ENCODE results near the gene LIX1. TPM values are rescaled to one million over a fixed set of nuclear protein-coding genes. Genes with fewer than 3 reads are reported as not detected.
"Not testable (repeated sequence)": the region's sequence is repeated elsewhere in the genome, so short reads cannot be mapped to it uniquely, and the experiment has no call there.

The LIX1 gene
- total RNA-seq, 2 experiments from 2014 or later = not detected

DNA sequence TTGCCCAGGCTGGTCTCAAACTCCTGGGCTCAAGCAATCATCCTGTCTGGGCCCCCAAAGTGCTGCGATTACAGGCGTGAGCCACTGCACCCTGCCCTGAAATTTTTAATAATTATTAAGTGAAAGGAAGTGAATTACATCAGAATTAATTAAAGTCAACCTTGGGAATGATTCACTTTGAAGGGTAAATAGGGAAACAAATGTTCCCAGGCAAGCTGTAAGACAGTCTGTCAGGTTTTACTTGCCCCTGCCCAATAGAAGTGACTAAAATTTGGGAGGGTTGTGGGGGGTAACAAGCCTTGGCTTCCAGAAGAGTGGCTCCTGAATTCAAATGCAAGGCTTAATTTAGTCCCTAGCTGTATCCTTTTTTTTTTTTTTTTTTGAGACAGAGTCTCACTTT, 1.3 kb upstream of the LIX1 start:
- no peak for ATAC-seq
- POLR2A ChIA-PET = no interaction called here
- no peaks in the 10 kb centered on the region for H3K9me3 Mint-ChIP-seq (ENCODE audit: low read depth)
- H3K27me3 Mint-ChIP-seq = peaks cover 3% of the 10 kb centered on the region
- H3K27ac Mint-ChIP-seq = no peak overlapping the region
- intact Hi-C loops (cut with DNase I, micrococcal nuclease) = loop anchor here (5.0 kb wide), 2 partner anchors 146 to 276 kb away; no protein-coding TSS in a partner anchor
- H3K4me3 Mint-ChIP-seq = no peak overlapping the region
- DNase-seq = no peak
- no peaks in the 10 kb centered on the region for H3K4me1 Mint-ChIP-seq
- CTCF ChIA-PET = interaction anchor here (1.3 to 6.5 kb wide), 5 partner anchors 8 to 530 kb away, joined by 3 to 39 read pairs (median 5); no protein-coding TSS in a partner anchor
- H3K36me3 Mint-ChIP-seq (ENCODE audit: low read depth) = no peaks in the 10 kb centered on the region

DNA sequence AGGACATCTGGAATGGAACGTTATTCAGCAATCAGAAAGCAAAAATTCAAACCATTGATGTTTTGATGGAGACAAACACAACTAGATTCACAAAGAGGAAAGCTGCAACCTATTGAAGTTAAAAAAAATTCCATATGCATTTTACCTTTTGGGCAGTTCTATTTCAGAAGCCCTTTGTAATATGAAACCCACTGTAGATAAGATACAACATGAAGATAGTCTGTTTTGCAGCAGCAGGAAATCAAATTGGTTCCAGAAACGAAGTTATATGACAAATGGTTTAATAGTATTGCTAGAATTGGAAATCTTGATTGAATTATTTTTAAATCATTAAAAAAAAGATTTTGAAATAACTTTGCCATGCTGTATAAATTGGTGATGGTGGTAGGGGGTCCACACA, 872 bp downstream of the LIX1 start:
- DNase-seq (no peak), ATAC-seq (no peak)
- Mint-ChIP-seq H3K4me3 (no peak overlapping the region), H3K27me3 (peaks cover 3% of the 10 kb centered on the region), H3K36me3 (ENCODE audit: low read depth) (no peaks in the 10 kb centered on the region), H3K9me3 (ENCODE audit: low read depth) (no peaks in the 10 kb centered on the region), H3K27ac (no peak overlapping the region), H3K4me1 (no peaks in the 10 kb centered on the region)
- POLR2A ChIA-PET = no interaction called here
- intact Hi-C loops (cut with DNase I, micrococcal nuclease) = loop anchor here (5.0 kb wide), 2 partner anchors 144 to 274 kb away; no protein-coding TSS in a partner anchor
- CTCF ChIA-PET = interaction anchor here (0.5 to 6.5 kb wide), 16 partner anchors 8 to 389 kb away, joined by 3 to 39 read pairs (median 4); no protein-coding TSS in a partner anchor

DNA sequence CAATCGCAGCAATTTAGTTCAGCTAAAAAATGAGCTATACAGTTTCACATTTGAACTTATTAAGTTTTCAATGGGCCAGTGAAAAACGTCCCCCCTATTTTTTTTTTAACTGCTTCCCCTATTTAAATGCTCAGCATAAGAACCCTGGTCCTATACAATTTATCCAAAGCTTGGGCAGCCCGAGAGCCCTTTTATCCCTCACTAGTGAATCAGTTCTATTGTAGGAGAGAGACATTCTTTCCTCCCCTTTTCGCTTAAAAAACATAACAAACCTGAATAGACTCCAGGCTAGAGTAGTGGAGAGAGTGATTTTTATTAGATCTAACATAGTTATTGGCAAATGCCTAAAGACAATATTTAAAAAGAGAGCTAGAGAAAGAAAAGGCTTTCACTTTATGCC, 1.4 kb downstream of the LIX1 start:
- Mint-ChIP-seq H3K27me3 (peaks cover 3% of the 10 kb centered on the region), H3K27ac (no peak overlapping the region), H3K4me3 (no peak overlapping the region), H3K4me1 (no peaks in the 10 kb centered on the region), H3K9me3 (ENCODE audit: low read depth) (no peaks in the 10 kb centered on the region), H3K36me3 (ENCODE audit: low read depth) (no peaks in the 10 kb centered on the region)
- no peak for DNase-seq
- ChIA-PET POLR2A (no interaction called here), CTCF (interaction anchor here (0.5 to 6.5 kb wide), 15 partner anchors 9 to 388 kb away, joined by 3 to 39 read pairs (median 4); no protein-coding TSS in a partner anchor)
- ATAC-seq = no peak
- intact Hi-C loops (cut with DNase I, micrococcal nuclease) = loop anchor here (5.0 kb wide), 2 partner anchors 144 to 274 kb away; no protein-coding TSS in a partner anchor

DNA sequence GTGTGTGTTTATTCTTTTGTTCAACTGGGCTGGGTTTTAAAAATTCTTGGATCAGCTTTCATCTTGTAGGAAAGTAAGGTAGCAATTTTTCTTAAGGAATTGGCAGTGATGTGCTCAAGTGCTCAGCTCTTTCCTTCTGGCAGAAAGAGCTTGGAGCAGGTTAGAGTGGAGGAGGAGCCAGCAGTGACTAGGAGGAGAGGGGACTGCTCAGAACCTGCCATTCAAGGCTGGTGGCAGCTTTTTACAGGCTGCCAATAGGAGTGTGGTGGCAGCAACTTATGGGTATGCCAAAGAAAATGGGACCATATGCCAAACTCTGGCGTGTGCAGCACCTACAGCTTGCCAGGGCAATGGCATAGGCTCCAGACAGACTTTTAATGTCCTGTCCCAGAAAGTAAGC, 2.2 kb downstream of the LIX1 start:
- H3K36me3 Mint-ChIP-seq (ENCODE audit: low read depth); POLR2A ChIA-PET; ATAC-seq; DNase-seq; H3K9me3 Mint-ChIP-seq (ENCODE audit: low read depth); H3K4me1 Mint-ChIP-seq; H3K27ac Mint-ChIP-seq; H3K27me3 Mint-ChIP-seq; H3K4me3 Mint-ChIP-seq: not testable (repeated sequence)
- CTCF ChIA-PET = interaction anchor here (1.0 to 6.5 kb wide), 9 partner anchors 10 to 388 kb away, joined by 3 to 39 read pairs (median 9); no protein-coding TSS in a partner anchor
- intact Hi-C loops (cut with DNase I, micrococcal nuclease) = loop anchor here (5.0 kb wide), 2 partner anchors 143 to 273 kb away; no protein-coding TSS in a partner anchor

DNA sequence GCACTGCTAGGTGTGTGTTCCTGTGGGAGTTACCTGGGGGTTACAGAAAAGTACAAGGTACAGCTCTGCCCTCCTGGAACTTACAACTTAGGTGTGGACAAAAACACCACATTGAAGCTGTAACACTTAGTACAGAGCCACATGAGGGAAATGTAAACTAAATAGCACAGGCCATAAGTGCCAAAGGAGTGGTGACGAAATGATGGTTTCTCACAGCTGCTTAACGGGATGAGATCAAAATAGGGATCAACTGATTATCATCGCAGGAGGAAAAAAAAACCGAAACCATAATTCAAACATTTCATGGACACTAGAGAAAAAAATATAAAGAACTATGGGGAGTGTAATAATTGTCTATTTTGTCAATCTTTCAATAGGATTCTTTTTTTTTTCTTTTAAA, 5.9 kb downstream of the LIX1 start:
- H3K4me3 Mint-ChIP-seq = no peak overlapping the region
- ATAC-seq (no peak), DNase-seq (no peak)
- ChIA-PET POLR2A (no interaction called here), CTCF (interaction anchor here (0.7 to 2.0 kb wide), 6 partner anchors 8 to 268 kb away, joined by 3 to 7 read pairs (median 4); no protein-coding TSS in a partner anchor)
- no peaks in the 10 kb centered on the region for H3K36me3 Mint-ChIP-seq (ENCODE audit: low read depth)
- intact Hi-C loops (cut with DNase I, micrococcal nuclease) = no loop called here
- peaks cover 5% of the 10 kb centered on the region for H3K4me1 Mint-ChIP-seq
- H3K27me3 Mint-ChIP-seq = peaks cover 3% of the 10 kb centered on the region
- no peak overlapping the region for H3K27ac Mint-ChIP-seq
- no peaks in the 10 kb centered on the region for H3K9me3 Mint-ChIP-seq (ENCODE audit: low read depth)

DNA sequence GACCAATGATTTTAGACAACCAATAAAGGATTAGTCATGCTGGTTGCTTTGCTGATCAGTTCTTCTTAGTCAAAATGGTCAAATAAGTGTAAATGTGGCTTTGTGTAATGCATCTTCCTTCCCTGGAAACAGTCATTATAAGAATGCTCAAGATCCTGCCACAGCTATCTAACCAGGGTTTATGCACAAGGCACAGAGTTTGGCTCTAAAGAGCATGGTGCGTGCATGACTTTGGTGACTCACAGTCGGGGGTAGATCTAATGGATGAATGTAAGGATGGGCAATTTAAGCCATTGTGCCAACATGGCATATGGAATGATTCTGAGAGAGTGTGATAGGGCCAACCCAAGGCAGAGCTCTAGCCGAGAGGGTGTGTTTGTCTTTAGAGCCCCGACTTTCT, 6.5 kb downstream of the LIX1 start:
- Mint-ChIP-seq H3K36me3 (ENCODE audit: low read depth) (no peaks in the 10 kb centered on the region), H3K9me3 (ENCODE audit: low read depth) (no peaks in the 10 kb centered on the region), H3K27ac (no peak overlapping the region), H3K4me1 (peaks cover 5% of the 10 kb centered on the region), H3K4me3 (no peak overlapping the region), H3K27me3 (peaks cover 2% of the 10 kb centered on the region)
- ChIA-PET CTCF (interaction anchor here (0.7 to 2.0 kb wide), 5 partner anchors 8 to 268 kb away, joined by 3 to 7 read pairs (median 3); no protein-coding TSS in a partner anchor), POLR2A (no interaction called here)
- ATAC-seq = peak; percentile 90
- DNase-seq = peak; percentile 35
- intact Hi-C loops (cut with DNase I, micrococcal nuclease) = no loop called here

DNA sequence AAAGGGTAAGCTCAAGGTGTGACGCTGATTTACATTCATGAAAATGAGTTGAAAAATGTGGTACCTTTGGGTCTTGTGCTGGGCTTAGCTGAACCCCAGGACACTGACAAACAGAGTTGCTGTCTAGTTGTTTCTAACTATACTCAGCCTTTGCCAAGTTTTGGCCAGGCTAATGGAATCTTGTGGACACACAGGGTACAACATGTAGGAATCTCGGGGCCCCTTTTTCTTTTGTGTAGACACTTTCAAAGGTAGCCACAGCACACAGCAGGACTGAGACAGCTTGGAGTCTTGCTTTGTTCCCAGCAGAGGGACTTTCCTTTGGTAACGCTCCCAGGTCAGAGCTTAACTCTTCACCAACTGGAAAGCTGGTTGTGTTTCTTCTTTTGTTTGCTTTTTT, 7.8 kb downstream of the LIX1 start:
- H3K4me3 Mint-ChIP-seq = no peak overlapping the region
- ChIA-PET CTCF (interaction anchor here (1.0 to 3.1 kb wide), 4 partner anchors 8 to 137 kb away, joined by 4 to 9 read pairs (median 5); partner anchors contain the start of gene LIX1), POLR2A (no interaction called here)
- no peak for DNase-seq
- intact Hi-C loops (cut with DNase I, micrococcal nuclease) = no loop called here
- peaks cover 2% of the 10 kb centered on the region for H3K27me3 Mint-ChIP-seq
- peaks cover 5% of the 10 kb centered on the region for H3K4me1 Mint-ChIP-seq
- no peak for ATAC-seq
- H3K27ac Mint-ChIP-seq = no peak overlapping the region
- no peaks in the 10 kb centered on the region for H3K36me3 Mint-ChIP-seq (ENCODE audit: low read depth)
- H3K9me3 Mint-ChIP-seq (ENCODE audit: low read depth) = no peaks in the 10 kb centered on the region

DNA sequence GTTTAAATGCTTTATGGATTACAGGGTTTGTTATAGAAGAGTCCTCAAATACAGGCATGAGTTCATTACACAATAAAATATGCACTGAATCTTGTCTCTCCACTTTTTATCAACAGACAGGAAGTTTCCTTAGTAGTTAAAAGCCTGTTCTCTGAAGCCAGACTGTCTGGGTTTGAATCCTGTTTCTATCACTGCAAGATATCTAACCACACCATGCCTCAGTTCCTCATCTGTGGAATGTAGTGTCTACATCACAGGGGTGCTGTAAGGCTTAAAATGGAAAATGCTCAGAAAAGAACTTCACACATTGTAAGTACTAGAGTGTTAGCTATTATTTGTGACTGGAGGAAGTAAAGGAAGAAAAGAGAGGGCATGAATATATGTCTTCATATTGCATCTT, 9.3 kb downstream of the LIX1 start:
- Mint-ChIP-seq H3K36me3 (ENCODE audit: low read depth) (no peaks in the 10 kb centered on the region), H3K9me3 (ENCODE audit: low read depth) (no peaks in the 10 kb centered on the region), H3K27ac (no peak overlapping the region), H3K27me3 (peaks cover 9% of the 10 kb centered on the region), H3K4me3 (no peak overlapping the region), H3K4me1 (peaks cover 5% of the 10 kb centered on the region)
- DNase-seq (no peak), ATAC-seq (no peak)
- POLR2A ChIA-PET = no interaction called here
- intact Hi-C loops (cut with DNase I, micrococcal nuclease) = no loop called here
- CTCF ChIA-PET = interaction anchor here (1.6 to 3.1 kb wide), 2 partner anchors 9 to 28 kb away, joined by 5 to 9 read pairs; partner anchors contain the start of gene LIX1

DNA sequence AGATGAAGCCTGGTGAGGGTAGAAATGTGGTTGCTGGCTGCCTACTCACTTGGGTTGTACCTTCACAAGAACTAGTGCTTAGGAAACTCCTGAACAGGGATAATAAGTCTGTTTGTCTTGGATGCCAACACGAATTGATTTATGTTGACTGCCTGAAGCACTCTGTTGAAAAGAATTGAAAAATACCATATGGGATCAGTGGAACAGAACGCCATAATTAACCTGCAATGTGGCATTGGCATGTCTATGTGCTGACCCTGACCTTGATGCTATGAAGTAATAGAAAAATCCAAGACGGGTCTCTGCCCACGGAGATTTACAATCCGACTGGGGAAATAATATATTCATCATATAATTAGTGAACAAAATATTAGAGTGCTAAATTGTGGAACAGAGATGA, 10.5 kb downstream of the LIX1 start:
- CTCF ChIA-PET = interaction anchor here (1.2 to 3.1 kb wide), 2 partner anchors 10 to 443 kb away, joined by 3 to 9 read pairs; partner anchors contain the start of gene LIX1
- peaks cover 5% of the 10 kb centered on the region for H3K4me1 Mint-ChIP-seq
- intact Hi-C loops (cut with DNase I, micrococcal nuclease) = no loop called here

DNA sequence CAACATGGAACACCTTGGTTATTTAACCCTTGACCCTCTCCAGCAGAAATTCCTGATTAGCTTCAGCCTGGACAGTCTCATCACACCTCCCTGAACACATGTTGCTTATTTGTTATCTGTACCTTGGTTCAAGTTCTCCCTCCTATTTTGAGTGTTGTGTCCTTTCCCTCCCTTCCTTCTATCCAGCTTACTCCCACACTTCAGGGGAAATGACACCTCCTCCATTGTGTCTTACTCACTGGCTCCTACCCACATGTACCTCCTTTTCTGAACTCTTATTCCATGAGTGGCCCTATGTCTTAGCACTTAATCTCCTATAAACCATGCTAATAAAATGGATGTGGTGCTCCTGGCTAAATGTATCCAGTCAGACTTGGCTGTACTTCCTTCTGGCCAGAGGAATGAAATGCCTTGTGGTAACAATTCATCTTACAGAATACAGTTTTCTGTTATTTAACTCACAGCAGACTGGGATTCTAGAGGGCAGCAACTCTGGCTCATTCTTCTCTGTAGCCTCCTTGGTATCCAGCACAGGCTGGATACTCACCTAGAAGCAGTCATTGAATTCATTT, 11.2 kb downstream of the LIX1 start:
- no peaks in the 10 kb centered on the region for H3K36me3 Mint-ChIP-seq (ENCODE audit: low read depth)
- intact Hi-C loops (cut with DNase I, micrococcal nuclease) = no loop called here
- ATAC-seq (no peak), DNase-seq (no peak)
- ChIA-PET CTCF (interaction anchor here (1.1 to 1.2 kb wide), 2 partner anchors 11 to 262 kb away, joined by 3 to 4 read pairs; partner anchors contain the start of gene LIX1), POLR2A (no interaction called here)
- no peaks in the 10 kb centered on the region for H3K9me3 Mint-ChIP-seq (ENCODE audit: low read depth)
- peaks cover 5% of the 10 kb centered on the region for H3K4me1 Mint-ChIP-seq
- H3K4me3 Mint-ChIP-seq = no peak overlapping the region
- no peak overlapping the region for H3K27ac Mint-ChIP-seq
- H3K27me3 Mint-ChIP-seq = peaks cover 10% of the 10 kb centered on the region

More for the DNA sequence above, 10.5 kb downstream of the LIX1 start:
- Mint-ChIP-seq H3K27me3 (peaks cover 9% of the 10 kb centered on the region), H3K4me3 (no peak overlapping the region), H3K27ac (no peak overlapping the region), H3K9me3 (ENCODE audit: low read depth) (no peaks in the 10 kb centered on the region), H3K36me3 (ENCODE audit: low read depth) (no peaks in the 10 kb centered on the region)
- DNase-seq (no peak), ATAC-seq (no peak)
- POLR2A ChIA-PET = no interaction called here

DNA sequence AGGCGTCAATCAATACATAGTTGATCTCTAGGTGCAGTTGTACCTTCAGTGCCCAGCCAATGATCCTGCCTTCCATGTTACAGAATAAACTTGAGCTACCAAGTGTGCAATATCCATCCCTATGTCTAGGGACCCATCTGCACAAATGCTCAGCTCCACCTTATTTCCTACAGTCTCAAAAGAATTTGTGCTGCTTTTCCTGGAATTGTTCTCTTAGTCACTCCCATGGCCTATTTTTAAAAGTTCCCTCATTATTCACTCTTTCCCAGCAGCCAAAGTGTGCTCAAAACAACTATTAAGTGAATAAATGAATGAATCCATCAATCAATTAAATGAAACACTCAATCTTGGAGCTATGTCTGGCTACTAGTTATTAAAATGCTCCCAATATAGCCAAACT, 14.7 kb downstream of the LIX1 start:
- H3K27me3 Mint-ChIP-seq = peaks cover 16% of the 10 kb centered on the region
- intact Hi-C loops (cut with DNase I, micrococcal nuclease) = loop anchor here in 1 of 2 experiments (5.0 kb wide), 1 partner anchor 45 kb away; no protein-coding TSS in a partner anchor
- H3K4me1 Mint-ChIP-seq = no peaks in the 10 kb centered on the region
- no peaks in the 10 kb centered on the region for H3K36me3 Mint-ChIP-seq (ENCODE audit: low read depth)
- ATAC-seq = no peak
- no peak overlapping the region for H3K4me3 Mint-ChIP-seq
- DNase-seq = no peak
- POLR2A ChIA-PET = no interaction called here
- CTCF ChIA-PET = interaction anchor here (0.6 to 1.9 kb wide), 5 partner anchors 14 to 259 kb away, joined by 3 to 11 read pairs (median 6); partner anchors contain the start of gene LIX1
- no peak overlapping the region for H3K27ac Mint-ChIP-seq
- H3K9me3 Mint-ChIP-seq (ENCODE audit: low read depth) = no peaks in the 10 kb centered on the region

Measured in activated CD4-positive, alpha-beta T cell treated with anti-CD3 and anti-CD28 coated beads for 36 hours (primary cell).